DMS153 treated with DMSO at 0.1 percent for 48 hours (cell line): Measurements from ENCODE around the gene USP3.

Source experiments
- DNase-seq: peaks from one replicate; lab custom pipeline; 2025; ENCODE audit not compliant: unreplicated experiment; lab: John Stamatoyannopoulos, UW

Gene USP3

GRCh38 chr15:63582718-63583426, 78.5 kb downstream of the USP3 start:
- no peak for DNase-seq

- no peak for DNase-seq
These were observed 82.4 kb downstream of the USP3 start for GRCh38 chr15:63586790-63587189.

- no peak for DNase-seq
These were observed 83.1 kb downstream of the USP3 start for GRCh38 chr15:63587527-63587926.

GRCh38 chr15:63588826-63589225, 84.4 kb downstream of the USP3 start:
- DNase-seq: no peak

- no peak for DNase-seq
These were observed 89.6 kb downstream of the USP3 start for GRCh38 chr15:63593705-63594671.

GRCh38 chr15:63595065-63595464, 90.7 kb downstream of the USP3 start:
- DNase-seq: no peak

- no peak for DNase-seq
These were observed 91.3 kb downstream of the USP3 start for GRCh38 chr15:63595688-63596087.

- no peak for DNase-seq
These were observed 92.3 kb downstream of the USP3 start for GRCh38 chr15:63596676-63597037.

GRCh38 chr15:63597038-63597790, 92.8 kb downstream of the USP3 start, which contains the start of gene FBXL22:
Gene FBXL22 (plus strand): TSS chr15:63597387. CDS start chr15:63597393, 6 bp downstream.
- DNase-seq: peak; percentile 13

- no peak for DNase-seq
These were observed 93.4 kb downstream of the USP3 start for GRCh38 chr15:63597821-63598220.

GRCh38 chr15:63598473-63599400, 94.3 kb downstream of the USP3 start:
- no peak for DNase-seq

- no peak for DNase-seq
These were observed 95.1 kb downstream of the USP3 start for GRCh38 chr15:63599401-63600000.

- no peak for DNase-seq
These were observed 95.7 kb downstream of the USP3 start for GRCh38 chr15:63600001-63600615.

- peak; percentile 34 for DNase-seq
These were observed 96.2 kb downstream of the USP3 start for GRCh38 chr15:63600616-63601025.

GRCh38 chr15:63601026-63601703, 96.8 kb downstream of the USP3 start:
- no peak for DNase-seq

- no peak for DNase-seq
These were observed 97.4 kb downstream of the USP3 start for GRCh38 chr15:63601704-63602185.

GRCh38 chr15:63602595-63602994, 98.2 kb downstream of the USP3 start:
- DNase-seq: no peak

GRCh38 chr15:63603516-63603915, 99.1 kb downstream of the USP3 start:
- DNase-seq: no peak

- DNase-seq: no peak
These were observed 99.9 kb downstream of the USP3 start for GRCh38 chr15:63604281-63604680.
